Gastrocnemius medialis (tissue), 4 donors: ENCODE data around the gene MTFR1L. TPM values are rescaled to one million over a fixed set of nuclear protein-coding genes. Genes with fewer than 3 reads are reported as not detected.

Experiments used
- ATAC-seq, 2 donors: fragments of 150-250 bp; one replicate each; pipeline ENCODE4 v1.9.1; 2016
- DNase-seq, 2 donors: peaks; one replicate each; pipeline ENCODE4 v3.0.0-alpha.2; 2019
- H3K27ac ChIP-seq, 4 donors: fragments of 200-600 bp; sonication (generic); 1 replicate in 1 of 4; 2 replicates in 3 of 4; pipeline ENCODE4 v1.5.1; 2016 to 2018; ENCODE audit warnings: mild to moderate bottlenecking in 2 of 4, moderate library complexity in 1 of 4
- H3K27me3 ChIP-seq, 3 donors: fragments of 200-600 bp; sonication (generic) in 2 of 3; 1 replicate in 1 of 3; 2 replicates in 2 of 3; pipeline versions ENCODE4 v1.5.1 to v1.6.0; 2016 to 2019; ENCODE audit warnings: mild to moderate bottlenecking in 1 of 3, moderate library complexity in 1 of 3
- H3K36me3 ChIP-seq, 2 donors: fragments of 200-600 bp; sonication (generic) in 1 of 2; one replicate each; pipeline ENCODE4 v1.5.1; 2017 to 2018
- H3K4me1 ChIP-seq, 2 donors: fragments of 200-600 bp; sonication (generic) in 1 of 2; one replicate each; pipeline ENCODE4 v1.5.1; 2016 to 2017; ENCODE audit warnings: mild to moderate bottlenecking in 2 of 2
- H3K4me3 ChIP-seq, 4 donors: fragments of 200-600 bp; sonication (generic) in 3 of 4; 1 replicate in 1 of 4; 2 replicates in 3 of 4; pipeline ENCODE4 v1.5.1; 2016 to 2019; ENCODE audit warnings: mild to moderate bottlenecking in 2 of 4
- H3K9me3 ChIP-seq, 3 donors: fragments of 200-600 bp; sonication (generic) in 2 of 3; 1 replicate in 1 of 3; 2 replicates in 2 of 3; pipeline ENCODE4 v1.5.1; 2016 to 2019
- POLR2A ChIP-seq, 2 donors: fragments of 450-650 bp; IDR thresholded peaks; one replicate each; pipeline ENCODE4 v1.6.1; 2017; ENCODE audit warnings: antibody characterized with exemption in 2 of 2, mild to moderate bottlenecking in 2 of 2, moderate library complexity in 2 of 2
- in situ Hi-C, 4 donors: fragments of 200-750 bp; cut with MboI; loops; one replicate each; pipeline versions ENCODE4 v1.15.0 to v1.8.0; 2017; ENCODE audit warnings: low sequenced_read_pairs in 4 of 4
- intact Hi-C: fragments of 100-400 bp; cut with DNase I; formaldehyde crosslinking; loops from one replicate; pipeline ENCODE4 v1.15.1; 2023; ENCODE audit warnings: low total_unique reads
- total RNA-seq, 4 donors: library from RNA; depleted of rRNA; stranded (reverse); fragments of >200 nt; gene quantifications; one replicate each; pipeline versions ENCODE4 v1.1.0 to v1.2.3, GENCODE V29; 2016
- TF ChIP-seq, protein P1 (sequence below), 5 experiments: fragments of 450-650 bp in 3 of 5; fragments of 200-600 bp in 2 of 5; sonication (generic) in 2 of 5; IDR thresholded peaks in 4 of 5; conservative IDR thresholded peaks in 1 of 5; 1 replicate in 4 of 5; 2 replicates in 1 of 5; pipeline ENCODE4 v1.5.1; 2016 to 2019; ENCODE audit warnings: antibody characterized with exemption in 5 of 5, mild to moderate bottlenecking in 3 of 5, moderate library complexity in 3 of 5

MTFR1L gene
- total RNA-seq, 4 donors from 2014 or later, result 123 to 186 (median 170) TPM

DNA sequence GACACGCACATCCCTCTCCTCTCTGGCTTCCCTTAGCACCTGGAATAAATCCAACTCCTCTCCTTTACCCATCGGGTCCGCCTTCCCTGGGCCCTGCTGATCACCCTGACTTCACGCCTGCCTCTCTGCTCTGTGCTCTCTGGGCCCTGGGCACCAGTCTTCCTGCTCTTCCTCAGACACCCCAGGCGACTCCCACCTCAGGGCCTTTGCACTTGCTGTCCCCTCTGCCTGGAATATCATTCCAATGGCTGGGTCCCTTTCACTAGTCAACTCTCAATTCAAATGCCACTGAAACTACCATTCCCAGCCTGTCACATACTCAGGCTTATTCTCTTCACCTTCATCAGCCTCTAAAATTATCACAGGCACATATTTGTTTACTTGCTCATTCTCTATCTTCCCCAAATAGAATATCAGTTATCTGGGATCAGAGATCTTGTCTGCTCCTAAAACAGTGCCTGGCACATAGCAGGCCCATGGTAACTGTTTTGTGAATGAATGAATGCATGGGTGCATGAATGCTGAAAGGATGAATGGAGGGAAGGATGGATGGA lies 47.0 kb upstream of the MTFR1L start:
- in situ Hi-C loops, result no loop called here
- Histone ChIP-seq H3K4me1 (peaks cover 33 to 37% of the 10 kb centered on the region in 2 donors), H3K9me3 (no peaks in the 10 kb centered on the region), H3K4me3 (no peak overlapping the region), H3K27me3 (no peaks in the 10 kb centered on the region), H3K36me3 (no peaks in the 10 kb centered on the region), H3K27ac (peak overlapping the region; percentile 56 to 77 (median 72))
- DNase-seq, result no peak
- peak; percentile 60 to 81 for ATAC-seq
- intact Hi-C loops, result no loop called here
- no peak for TF ChIP-seq POLR2A (IDR thresholded peaks at IDR 0.05)
- TF ChIP-seq, protein P1, sequence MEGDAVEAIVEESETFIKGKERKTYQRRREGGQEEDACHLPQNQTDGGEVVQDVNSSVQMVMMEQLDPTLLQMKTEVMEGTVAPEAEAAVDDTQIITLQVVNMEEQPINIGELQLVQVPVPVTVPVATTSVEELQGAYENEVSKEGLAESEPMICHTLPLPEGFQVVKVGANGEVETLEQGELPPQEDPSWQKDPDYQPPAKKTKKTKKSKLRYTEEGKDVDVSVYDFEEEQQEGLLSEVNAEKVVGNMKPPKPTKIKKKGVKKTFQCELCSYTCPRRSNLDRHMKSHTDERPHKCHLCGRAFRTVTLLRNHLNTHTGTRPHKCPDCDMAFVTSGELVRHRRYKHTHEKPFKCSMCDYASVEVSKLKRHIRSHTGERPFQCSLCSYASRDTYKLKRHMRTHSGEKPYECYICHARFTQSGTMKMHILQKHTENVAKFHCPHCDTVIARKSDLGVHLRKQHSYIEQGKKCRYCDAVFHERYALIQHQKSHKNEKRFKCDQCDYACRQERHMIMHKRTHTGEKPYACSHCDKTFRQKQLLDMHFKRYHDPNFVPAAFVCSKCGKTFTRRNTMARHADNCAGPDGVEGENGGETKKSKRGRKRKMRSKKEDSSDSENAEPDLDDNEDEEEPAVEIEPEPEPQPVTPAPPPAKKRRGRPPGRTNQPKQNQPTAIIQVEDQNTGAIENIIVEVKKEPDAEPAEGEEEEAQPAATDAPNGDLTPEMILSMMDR (IDR thresholded peaks at IDR 0.05 in 4 of 5, conservative IDR thresholded peaks at IDR 0.05 in 1 of 5), result no peak

DNA sequence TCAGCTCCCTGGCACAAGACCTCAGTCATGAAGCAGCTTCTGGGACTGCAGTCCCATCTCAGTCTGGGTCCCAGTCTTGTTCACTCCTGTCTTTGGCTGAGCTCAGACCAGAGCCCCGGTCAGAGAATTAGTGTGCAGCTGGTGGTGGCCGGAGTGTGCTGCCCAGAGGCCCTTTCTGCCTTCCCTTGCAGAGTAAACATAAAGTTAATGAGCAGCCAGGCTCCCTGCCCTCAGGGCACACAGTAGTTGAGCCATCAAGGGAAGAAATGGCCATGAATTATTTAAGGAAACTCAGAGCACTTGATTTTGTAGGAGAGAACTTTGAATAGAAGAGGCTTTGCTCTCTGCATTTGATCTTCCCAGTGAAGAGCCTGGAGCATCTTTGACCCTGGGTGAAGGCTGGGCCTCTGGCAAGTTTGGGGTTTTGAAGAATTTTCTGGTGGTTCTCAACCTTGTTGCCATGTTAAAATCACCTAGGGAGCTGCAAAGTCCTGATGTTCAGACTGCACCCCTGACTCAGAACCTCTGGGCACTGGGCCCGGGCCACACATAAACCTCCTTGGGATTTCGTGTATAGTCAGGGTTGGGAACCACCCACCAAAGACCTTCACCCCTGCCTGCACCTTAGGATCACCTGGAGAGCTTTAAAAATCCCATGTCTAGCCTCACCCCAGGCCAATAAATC lies 46.2 kb upstream of the MTFR1L start:
- TF ChIP-seq, protein P1 (IDR thresholded peaks at IDR 0.05 in 4 of 5, conservative IDR thresholded peaks at IDR 0.05 in 1 of 5), result no peak
- TF ChIP-seq POLR2A (IDR thresholded peaks at IDR 0.05), result no peak
- no peaks in the 10 kb centered on the region for H3K36me3 ChIP-seq
- intact Hi-C loops, result no loop called here
- in situ Hi-C loops, result no loop called here
- DNase-seq (no peak), ATAC-seq (no peak)
- H3K9me3 ChIP-seq, result no peaks in the 10 kb centered on the region
- no peak overlapping the region for H3K4me3 ChIP-seq
- no peaks in the 10 kb centered on the region for H3K27me3 ChIP-seq
- H3K27ac ChIP-seq, result peak overlapping the region in 3 of 4 donors; percentile 37 to 75 (median 69)
- peaks cover 33 to 37% of the 10 kb centered on the region in 2 donors for H3K4me1 ChIP-seq

DNA sequence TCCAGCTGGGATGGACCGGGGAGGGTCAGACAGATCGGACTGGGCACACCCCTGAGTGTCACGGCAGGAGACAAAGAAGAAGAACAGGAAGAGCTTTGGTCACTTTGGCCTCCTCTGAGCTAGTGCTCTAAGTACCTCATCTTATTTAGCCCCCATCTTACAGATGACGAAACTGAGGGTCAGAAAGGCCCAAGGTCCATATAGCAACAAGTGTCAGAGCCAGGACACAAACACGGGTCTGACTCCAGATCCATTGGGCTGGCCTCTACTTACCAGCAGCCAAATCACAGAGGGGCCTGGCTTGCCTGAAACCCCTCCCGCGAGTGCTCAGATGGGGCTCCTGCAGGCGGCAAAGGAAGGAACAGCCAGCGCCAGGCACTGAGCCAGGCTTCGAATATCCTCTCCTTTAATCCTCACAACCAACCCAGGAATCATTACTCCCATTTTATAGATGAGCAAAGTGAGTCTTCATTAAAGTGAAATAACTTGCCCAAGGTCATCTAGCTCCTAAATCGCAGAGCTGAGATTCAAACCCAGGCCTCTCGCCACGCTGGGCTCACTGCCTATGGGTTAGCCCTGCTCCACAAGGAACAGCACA lies 45.4 kb upstream of the MTFR1L start:
- Histone ChIP-seq H3K27me3 (no peaks in the 10 kb centered on the region), H3K36me3 (no peaks in the 10 kb centered on the region), H3K27ac (no peak overlapping the region), H3K9me3 (no peaks in the 10 kb centered on the region), H3K4me1 (peaks cover 33 to 37% of the 10 kb centered on the region in 2 donors), H3K4me3 (no peak overlapping the region)
- ATAC-seq, result no peak
- no peak for TF ChIP-seq POLR2A (IDR thresholded peaks at IDR 0.05)
- TF ChIP-seq, protein P1 (IDR thresholded peaks at IDR 0.05 in 4 of 5, conservative IDR thresholded peaks at IDR 0.05 in 1 of 5), result no peak
- in situ Hi-C loops, result no loop called here
- DNase-seq, result no peak
- intact Hi-C loops, result no loop called here

DNA sequence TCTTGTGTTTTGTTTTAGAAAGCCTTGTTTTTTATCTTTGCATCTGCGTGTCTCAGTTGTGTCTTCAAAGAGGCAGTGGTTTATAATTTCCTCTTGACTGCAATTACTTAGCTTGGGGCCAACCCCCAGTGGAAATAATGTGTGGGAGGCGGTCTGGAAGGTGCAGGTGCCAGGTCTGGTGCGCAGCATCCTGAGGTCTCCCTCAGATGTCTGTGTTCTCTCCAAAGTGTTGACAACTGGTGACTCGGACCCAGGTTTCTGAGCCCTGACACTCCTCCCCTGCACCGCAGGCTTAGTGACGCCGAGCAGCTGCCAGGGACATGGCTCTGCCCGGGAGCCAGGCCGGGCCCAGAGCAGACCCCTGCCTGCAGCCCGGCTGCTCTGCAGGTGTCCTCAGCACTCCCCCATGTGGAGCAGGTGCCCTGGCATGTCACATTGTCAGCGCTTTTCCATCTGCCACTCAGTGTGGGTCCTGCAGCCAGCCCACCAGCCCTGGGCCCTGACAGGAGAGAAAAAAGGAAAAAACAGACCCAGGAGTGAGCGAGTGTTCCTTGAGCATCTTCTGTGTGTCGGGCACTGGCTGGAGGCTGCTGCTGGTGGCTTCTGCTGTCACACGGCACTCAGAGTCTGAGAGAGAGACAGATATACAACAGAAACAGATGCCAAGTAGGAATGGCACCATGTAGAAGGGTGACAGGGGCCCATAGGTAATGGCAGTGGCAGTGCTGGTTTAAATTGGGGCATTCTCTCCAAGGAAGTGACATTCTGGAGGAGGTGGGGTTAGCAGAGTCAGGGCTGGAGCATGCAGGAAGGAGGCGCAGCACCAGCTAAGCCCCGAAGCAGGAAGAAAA lies 44.6 kb upstream of the MTFR1L start:
- intact Hi-C loops, result no loop called here
- TF ChIP-seq, protein P1 (IDR thresholded peaks at IDR 0.05 in 4 of 5, conservative IDR thresholded peaks at IDR 0.05 in 1 of 5), result no peak
- no peak for TF ChIP-seq POLR2A (IDR thresholded peaks at IDR 0.05)
- H3K9me3 ChIP-seq, result no peaks in the 10 kb centered on the region
- no peaks in the 10 kb centered on the region for H3K27me3 ChIP-seq
- H3K4me3 ChIP-seq, result no peak overlapping the region
- DNase-seq (no peak), ATAC-seq (no peak)
- H3K4me1 ChIP-seq, result peaks cover 33 to 35% of the 10 kb centered on the region in 2 donors
- H3K27ac ChIP-seq, result no peak overlapping the region
- in situ Hi-C loops, result no loop called here
- H3K36me3 ChIP-seq, result no peaks in the 10 kb centered on the region
